Stimulated activated CD4-positive, alpha-beta T cell treated with anti-CD3 and anti-CD28 coated beads, Interleukin-4, amount 100 ng/mL, for 1 hour (primary cell): ENCODE results near the gene IPO11.

Source experiments
- DNase-seq: peaks from one replicate; pipeline ENCODE4 v3.0.0-alpha.2; 2020

Gene IPO11

GRCh38 chr5:62575066-62575465, 162.5 kb downstream of the IPO11 start:
- DNase-seq, result no peak

- DNase-seq, result no peak
Measured at GRCh38 chr5:62575489-62575888, 162.9 kb downstream of the IPO11 start.

- DNase-seq, result no peak
Measured at GRCh38 chr5:62576570-62577170, 164.1 kb downstream of the IPO11 start.

GRCh38 chr5:62577488-62577887, 164.9 kb downstream of the IPO11 start:
- DNase-seq, result no peak

- DNase-seq, result no peak
Measured at GRCh38 chr5:62578540-62578939, 166.0 kb downstream of the IPO11 start, which contains the start of gene LRRC70. LRRC70 (plus strand) TSS chr5:62578819; CDS start chr5:62579439, 620 bp downstream.

- DNase-seq, result no peak
Measured at GRCh38 chr5:62579761-62580160, 167.2 kb downstream of the IPO11 start.

- DNase-seq, result no peak
Measured at GRCh38 chr5:62581836-62582597, 169.5 kb downstream of the IPO11 start.

GRCh38 chr5:62584391-62584790, 171.8 kb downstream of the IPO11 start:
- no peak for DNase-seq

- no peak for DNase-seq
Measured at GRCh38 chr5:62585306-62585705, 172.7 kb downstream of the IPO11 start.

- no peak for DNase-seq
Measured at GRCh38 chr5:62585751-62586150, 173.2 kb downstream of the IPO11 start.

GRCh38 chr5:62587737-62588136, 175.2 kb downstream of the IPO11 start:
- no peak for DNase-seq

GRCh38 chr5:62588668-62589067, 176.1 kb downstream of the IPO11 start:
- no peak for DNase-seq

GRCh38 chr5:62589504-62589903, 176.9 kb downstream of the IPO11 start:
- DNase-seq, result no peak

- no peak for DNase-seq
Measured at GRCh38 chr5:62590387-62590786, 177.8 kb downstream of the IPO11 start.

GRCh38 chr5:62592558-62592957, 180.0 kb downstream of the IPO11 start:
- no peak for DNase-seq

- no peak for DNase-seq
Measured at GRCh38 chr5:62593331-62593730, 180.8 kb downstream of the IPO11 start.

GRCh38 chr5:62594364-62594984, 181.9 kb downstream of the IPO11 start:
- DNase-seq, result no peak

- DNase-seq, result no peak
Measured at GRCh38 chr5:62596096-62596495, 183.5 kb downstream of the IPO11 start.

- DNase-seq, result no peak
Measured at GRCh38 chr5:62596691-62597090, 184.1 kb downstream of the IPO11 start.

- no peak for DNase-seq
Measured at GRCh38 chr5:62597314-62597713, 184.8 kb downstream of the IPO11 start.

- DNase-seq, result no peak
Measured at GRCh38 chr5:62600560-62601252, 188.1 kb downstream of the IPO11 start.

- no peak for DNase-seq
Measured at GRCh38 chr5:62603934-62604333, 191.4 kb downstream of the IPO11 start.

- DNase-seq, result no peak
Measured at GRCh38 chr5:62605638-62606037, 193.1 kb downstream of the IPO11 start.

GRCh38 chr5:62606878-62607277, 194.3 kb downstream of the IPO11 start:
- DNase-seq, result no peak
